Fibroblast of skin of right biceps (primary cell): ENCODE data around the gene NAALADL2.
"Not testable (repeated sequence)": the region's sequence is repeated elsewhere in the genome, so short reads cannot be mapped to it uniquely, and the experiment has no call there.

ENCODE experiments used
- DNase-seq: peaks from one replicate; pipeline ENCODE4 v3.0.0-alpha.2; 2013

NAALADL2 gene

DNA sequence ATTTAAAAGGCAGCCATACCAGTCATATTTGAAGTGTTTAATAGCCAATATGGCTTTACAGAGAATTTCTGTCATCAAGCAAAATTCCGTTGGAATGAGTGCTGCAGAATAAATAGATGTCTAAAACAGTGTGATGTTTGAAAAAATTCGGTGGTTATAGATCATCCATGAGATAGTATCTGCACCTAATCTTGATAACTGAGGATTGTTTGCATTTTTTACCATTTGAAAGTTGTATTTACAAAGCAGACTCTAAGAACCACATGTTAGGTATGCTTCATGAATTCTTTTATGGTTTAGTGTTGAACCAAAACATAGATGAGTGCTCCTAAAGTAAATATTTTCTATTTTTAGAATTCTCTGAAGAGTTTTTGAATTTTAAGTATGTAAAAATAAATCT is 476.1 kb downstream of the NAALADL2 start:
- DNase-seq = peak; percentile 84

- DNase-seq = no peak
These were observed 477.4 kb downstream of the NAALADL2 start for GRCh38 chr3:175336406-175337133.

GRCh38 chr3:175337631-175338030 is 478.5 kb downstream of the NAALADL2 start:
- DNase-seq = no peak

GRCh38 chr3:175338775-175339535 is 479.8 kb downstream of the NAALADL2 start:
- peak; percentile 80 for DNase-seq

DNA sequence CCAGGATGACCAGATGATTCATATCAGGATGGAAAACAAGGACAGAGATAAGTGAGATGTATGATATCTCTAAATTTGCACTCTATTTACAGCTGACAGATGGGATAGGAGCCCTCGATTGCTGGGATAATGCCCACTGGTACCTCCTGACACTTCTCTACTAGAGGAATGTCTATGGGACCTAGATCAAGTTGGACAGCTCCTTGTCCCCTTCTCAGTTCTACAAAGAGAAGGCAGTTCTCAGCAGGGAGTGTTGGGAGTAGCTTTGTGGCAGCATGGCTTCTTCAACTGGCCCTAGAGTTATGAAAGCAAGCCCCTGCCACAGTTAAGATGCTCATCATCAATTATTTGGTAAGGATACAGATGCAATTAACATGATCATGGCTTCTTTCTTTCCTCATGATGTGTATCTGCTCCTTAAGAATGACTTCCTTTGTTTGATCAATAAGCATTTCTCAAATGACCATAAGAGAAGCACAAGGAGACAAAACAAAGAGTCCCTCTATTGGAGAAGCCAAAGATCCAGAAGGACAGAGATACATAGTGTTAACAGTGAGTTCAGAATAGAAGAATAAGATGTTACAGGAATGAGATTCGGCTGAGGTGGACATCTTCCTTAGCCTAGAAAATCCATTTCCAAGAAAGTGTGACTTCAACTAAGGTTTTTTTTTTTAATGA is 481.3 kb downstream of the NAALADL2 start:
- no peak for DNase-seq

DNA sequence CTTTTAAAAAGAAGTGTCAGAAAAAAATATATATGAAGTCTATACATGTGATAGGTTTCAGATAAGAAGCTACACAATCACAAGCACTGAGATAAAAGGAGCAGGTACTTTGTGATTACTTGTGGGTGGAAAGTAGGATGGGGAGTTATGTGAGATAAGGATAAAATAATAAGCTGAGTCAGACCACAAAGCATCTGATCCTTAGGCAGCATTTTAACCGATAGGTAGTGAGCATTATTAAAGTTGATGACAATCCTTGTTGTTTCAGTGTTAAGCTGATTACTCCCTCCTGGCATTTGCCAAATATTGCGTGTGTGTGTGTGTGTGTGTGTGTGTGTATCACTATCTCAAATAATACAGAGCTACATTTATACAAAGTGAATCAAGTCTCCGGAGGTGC is 483.1 kb downstream of the NAALADL2 start:
- peak; percentile 30 for DNase-seq

DNA sequence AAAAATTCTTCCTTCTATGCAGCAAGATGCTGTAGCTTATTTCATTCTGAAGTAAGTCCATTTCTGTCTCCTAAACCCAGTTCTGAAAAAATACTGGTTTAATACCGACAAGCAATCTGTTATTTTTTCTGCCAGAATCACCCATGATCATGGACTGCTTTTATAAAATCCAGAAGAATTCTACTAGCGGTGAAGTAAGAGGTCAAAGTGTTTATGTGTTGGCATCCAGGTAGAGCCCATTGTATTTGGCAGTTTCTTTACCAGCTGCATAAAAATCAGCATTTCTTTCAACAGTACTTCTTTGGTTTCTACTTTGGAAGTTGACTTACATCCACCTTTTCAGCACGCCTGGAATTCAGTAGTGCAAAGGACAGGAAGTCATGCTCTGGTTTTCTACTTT is 484.8 kb downstream of the NAALADL2 start:
- DNase-seq = no peak

- DNase-seq = peak; percentile 95
These were observed 487.6 kb downstream of the NAALADL2 start for GRCh38 chr3:175346573-175347356.

GRCh38 chr3:175349168-175349567 is 490.0 kb downstream of the NAALADL2 start:
- DNase-seq = no peak

DNA sequence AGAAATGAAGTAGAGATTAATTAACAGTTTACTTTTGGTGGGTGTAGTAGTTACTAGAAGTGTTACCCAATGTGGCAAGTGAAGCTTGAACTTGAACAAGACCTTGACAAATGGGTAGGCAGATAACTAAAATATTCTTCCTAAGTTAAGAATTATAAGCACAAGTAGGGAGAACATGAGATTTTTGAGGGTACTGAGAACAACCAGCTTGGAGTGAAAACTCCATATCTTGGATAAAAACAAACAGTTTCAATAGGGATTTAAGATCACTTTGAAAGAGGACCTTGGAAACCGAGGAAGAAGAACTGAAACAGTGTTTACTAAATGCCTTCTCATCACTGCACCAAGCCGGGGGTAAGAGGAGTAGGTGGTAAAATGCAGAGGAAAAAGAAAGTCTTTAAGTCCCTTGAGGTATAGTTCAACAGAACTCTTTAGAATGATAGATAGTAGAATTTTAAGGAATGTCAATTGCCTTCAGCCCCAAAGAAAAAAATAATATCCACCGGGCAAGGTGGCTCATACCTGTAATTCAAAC is 496.7 kb downstream of the NAALADL2 start:
- DNase-seq = no peak

GRCh38 chr3:175356899-175357324 is 497.8 kb downstream of the NAALADL2 start:
- no peak for DNase-seq

DNA sequence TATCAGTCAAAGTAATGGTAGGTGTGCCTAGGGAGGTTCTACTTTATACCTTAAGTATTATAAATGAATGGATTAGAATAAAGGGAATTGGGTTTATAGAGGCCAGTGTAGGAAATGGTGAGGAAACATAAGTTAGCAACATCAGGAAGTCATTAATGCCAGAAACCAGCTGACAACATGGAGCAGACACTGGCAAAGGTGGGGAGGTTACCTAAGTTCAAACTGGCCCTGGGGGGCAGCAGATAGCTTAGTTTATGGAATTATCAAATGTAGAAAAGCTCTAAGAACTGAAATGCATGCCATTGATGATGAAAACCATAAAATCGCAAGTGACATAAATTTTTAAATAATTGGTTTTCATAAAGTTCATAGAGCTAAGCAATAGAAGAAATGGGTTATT is 498.6 kb downstream of the NAALADL2 start:
- no peak for DNase-seq

DNA sequence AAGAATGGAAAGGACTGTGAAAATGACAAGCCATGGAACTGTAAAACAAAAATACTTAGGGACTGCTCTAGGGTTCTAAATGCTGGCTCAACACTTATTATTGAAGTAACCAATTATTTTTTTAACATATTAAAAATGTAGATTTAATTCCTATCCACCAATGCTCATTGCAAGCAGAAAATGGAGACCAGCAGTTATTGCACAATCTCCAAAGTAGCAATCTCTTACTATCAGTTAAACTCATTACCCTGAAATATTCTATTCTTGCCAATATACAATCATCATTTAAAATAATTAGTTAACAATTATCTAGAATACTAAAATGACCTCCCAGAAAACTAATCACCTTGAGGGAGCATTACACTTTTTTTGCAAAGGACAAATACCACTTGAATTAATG is 499.8 kb downstream of the NAALADL2 start:
- no peak for DNase-seq

GRCh38 chr3:175370426-175370825 is 511.3 kb downstream of the NAALADL2 start:
- peak; percentile 88 for DNase-seq

- not testable (repeated sequence) for DNase-seq
These were observed 512.1 kb downstream of the NAALADL2 start for GRCh38 chr3:175371187-175371586.

DNA sequence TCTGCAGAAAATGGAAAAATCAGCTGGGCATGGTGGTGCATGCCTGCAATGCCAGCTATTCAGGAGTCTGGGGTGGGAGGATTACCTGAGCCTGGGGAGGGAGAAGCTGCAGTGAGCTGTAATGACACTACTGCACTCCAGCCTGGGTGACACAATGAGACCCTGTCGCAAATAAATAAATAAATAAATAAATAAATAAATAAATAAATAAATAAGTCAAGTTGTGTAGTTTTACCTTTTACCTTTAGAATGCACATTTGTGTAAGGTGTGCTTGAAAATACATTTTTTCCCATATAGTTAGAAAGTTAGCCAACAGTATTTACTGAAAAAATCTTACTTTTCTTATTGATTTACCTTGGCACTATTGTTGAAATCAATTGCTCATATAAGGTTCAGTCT is 515.6 kb downstream of the NAALADL2 start:
- no peak for DNase-seq

- no peak for DNase-seq
These were observed 519.2 kb downstream of the NAALADL2 start for GRCh38 chr3:175378348-175378747.

GRCh38 chr3:175381685-175382084 is 522.6 kb downstream of the NAALADL2 start:
- no peak for DNase-seq

GRCh38 chr3:175383371-175383770 is 524.2 kb downstream of the NAALADL2 start:
- DNase-seq = peak; percentile 22

- peak; percentile 46 for DNase-seq
These were observed 524.7 kb downstream of the NAALADL2 start for GRCh38 chr3:175383813-175384212.

DNA sequence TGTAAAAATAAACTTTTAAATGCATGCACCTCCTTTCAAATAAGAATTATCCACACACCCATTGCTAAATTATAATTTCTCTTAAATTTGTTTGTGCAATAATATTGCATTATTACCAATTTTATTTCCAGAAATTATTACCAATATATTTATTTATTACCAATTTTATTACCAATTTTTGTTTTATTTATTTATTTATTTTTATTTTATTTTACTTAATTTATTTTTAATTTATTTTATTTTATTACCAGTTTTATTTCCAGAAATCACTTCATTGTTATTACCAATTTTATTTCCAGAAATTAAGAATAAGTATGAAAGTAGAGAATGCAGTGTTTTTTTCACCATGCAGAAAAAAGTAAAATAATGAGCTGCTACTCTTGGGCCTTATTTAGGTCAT is 525.4 kb downstream of the NAALADL2 start:
- no peak for DNase-seq

DNA sequence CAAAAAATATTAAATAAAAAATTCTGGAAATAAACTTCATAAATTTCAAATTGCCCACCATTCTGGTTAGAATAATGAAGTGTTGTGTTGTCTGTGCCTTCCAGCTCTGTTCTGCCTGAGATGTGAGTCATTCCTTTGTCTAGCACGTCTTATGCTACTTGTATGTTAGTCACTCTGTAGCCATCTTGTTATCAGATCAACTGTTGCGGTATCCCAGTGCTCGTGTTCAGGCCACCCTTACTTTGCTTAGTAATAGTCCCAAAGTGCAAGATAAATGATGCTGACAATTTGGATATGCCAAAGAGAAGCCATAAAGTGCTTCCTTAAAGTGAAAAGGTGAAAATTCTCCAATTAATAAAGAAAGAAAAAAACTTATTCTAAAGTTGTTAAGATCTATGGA is 527.5 kb downstream of the NAALADL2 start:
- DNase-seq = peak; percentile 89

GRCh38 chr3:175389560-175389959 is 530.4 kb downstream of the NAALADL2 start:
- no peak for DNase-seq
